ENCODE measurements around the gene GPR137B.

GPR137B gene

DNA sequence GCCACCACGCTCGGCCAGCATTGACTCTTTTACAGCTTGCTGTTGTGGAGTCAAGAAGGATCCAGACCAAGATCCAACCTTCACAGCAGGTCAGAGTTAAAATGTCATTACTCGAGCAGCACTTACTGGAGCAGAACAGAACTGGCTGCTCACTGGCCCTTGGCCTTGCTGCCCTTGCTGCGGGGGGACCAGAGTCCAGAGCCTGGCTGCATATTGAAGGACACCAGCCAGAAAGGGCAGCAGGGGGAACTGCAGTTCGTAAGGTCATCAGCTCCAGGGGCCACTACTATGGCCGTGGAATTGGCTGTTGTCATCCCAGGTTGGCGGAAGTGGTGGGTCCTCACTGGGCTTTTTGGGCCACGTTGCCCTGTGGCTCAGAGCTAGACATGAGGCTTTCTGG, 15.3 kb upstream of the GPR137B start:
- TF ChIP-seq, protein P1, sequence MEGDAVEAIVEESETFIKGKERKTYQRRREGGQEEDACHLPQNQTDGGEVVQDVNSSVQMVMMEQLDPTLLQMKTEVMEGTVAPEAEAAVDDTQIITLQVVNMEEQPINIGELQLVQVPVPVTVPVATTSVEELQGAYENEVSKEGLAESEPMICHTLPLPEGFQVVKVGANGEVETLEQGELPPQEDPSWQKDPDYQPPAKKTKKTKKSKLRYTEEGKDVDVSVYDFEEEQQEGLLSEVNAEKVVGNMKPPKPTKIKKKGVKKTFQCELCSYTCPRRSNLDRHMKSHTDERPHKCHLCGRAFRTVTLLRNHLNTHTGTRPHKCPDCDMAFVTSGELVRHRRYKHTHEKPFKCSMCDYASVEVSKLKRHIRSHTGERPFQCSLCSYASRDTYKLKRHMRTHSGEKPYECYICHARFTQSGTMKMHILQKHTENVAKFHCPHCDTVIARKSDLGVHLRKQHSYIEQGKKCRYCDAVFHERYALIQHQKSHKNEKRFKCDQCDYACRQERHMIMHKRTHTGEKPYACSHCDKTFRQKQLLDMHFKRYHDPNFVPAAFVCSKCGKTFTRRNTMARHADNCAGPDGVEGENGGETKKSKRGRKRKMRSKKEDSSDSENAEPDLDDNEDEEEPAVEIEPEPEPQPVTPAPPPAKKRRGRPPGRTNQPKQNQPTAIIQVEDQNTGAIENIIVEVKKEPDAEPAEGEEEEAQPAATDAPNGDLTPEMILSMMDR (IDR thresholded peaks at IDR 0.05; ENCODE audit: extremely low read depth, insufficient read depth, missing control alignments), result no peak
- DNase-seq (ENCODE audit: low spot score), result no peak
- in situ Hi-C loops (cut with MboI; ENCODE audit: low pct_unique_long_range_greater_than_20kb, low sequenced_read_pairs, unreplicated experiment), result no loop called here

DNA sequence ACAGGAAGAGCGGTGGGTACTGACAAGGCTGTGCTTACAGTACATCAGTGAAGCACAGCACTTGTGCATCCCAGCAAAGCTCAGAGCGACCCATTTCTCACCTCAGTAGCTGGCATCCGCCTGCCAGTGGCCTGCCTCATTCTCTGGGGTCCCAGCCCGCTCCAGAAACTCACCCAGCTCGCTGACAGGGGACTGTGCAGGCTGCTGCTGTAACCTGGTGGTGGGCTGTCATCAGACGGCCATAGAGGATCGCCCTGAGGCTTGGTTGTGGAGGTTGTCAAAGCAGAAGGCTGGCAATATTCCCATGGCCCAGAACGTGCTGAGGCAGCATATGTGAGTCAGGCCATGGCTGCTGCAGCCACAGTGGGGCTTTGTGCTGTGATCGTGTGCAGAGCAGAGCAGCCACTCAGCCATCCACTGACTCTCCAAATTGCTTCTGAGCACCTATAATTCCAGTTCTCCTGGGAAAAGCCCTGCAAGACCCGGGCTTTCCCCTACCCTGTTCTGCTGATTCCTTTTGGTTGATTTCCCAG, 13.6 kb upstream of the GPR137B start:
- in situ Hi-C loops (cut with MboI; ENCODE audit: low pct_unique_long_range_greater_than_20kb, low sequenced_read_pairs, unreplicated experiment), result no loop called here
- TF ChIP-seq, protein P1 (IDR thresholded peaks at IDR 0.05; ENCODE audit: extremely low read depth, insufficient read depth, missing control alignments), result no peak
- DNase-seq (ENCODE audit: low spot score), result no peak

DNA sequence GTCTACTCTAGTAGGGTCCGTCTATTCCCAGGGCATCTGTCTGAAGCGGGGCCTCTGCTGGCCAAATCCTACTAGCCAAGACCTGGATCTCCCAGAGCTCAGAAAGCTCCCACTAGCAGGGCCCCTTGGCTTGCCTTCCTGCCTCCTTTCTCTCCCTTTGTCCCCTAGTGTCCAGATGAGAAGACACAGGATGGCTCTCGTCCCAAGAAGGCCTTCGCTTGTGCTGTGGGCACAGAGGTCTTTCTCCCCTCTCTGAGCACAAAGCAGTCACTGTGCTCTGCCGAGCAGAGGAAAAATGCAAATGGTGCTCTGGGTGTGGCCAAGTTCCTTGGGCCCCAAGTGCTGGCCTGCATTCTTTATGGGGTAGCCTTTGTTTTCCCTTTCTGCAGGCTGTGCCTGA, 13.0 kb upstream of the GPR137B start:
- in situ Hi-C loops (cut with MboI; ENCODE audit: low pct_unique_long_range_greater_than_20kb, low sequenced_read_pairs, unreplicated experiment), result no loop called here
- TF ChIP-seq, protein P1 (IDR thresholded peaks at IDR 0.05; ENCODE audit: extremely low read depth, insufficient read depth, missing control alignments), result no peak
- DNase-seq (ENCODE audit: low spot score), result no peak

DNA sequence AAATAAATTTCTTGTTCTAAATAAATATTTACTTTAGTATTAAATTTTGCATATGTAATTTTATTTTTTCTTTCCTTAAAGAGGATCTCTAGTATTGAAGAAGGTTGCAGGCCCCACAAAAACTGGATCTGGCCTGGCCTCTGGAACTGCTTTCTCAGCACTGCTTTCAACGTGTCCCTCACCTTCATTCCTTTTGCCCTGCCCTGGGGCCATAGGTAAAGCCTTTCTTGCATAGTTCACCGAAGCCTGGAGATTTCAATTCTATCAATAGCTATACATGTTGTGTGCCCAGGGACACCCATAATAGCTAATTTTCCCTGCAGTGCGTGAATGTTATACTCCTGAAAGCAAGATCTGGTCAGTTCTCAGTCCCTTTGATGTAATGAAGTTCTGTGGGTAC, 12.0 kb upstream of the GPR137B start:
- no peak for DNase-seq (ENCODE audit: low spot score)
- TF ChIP-seq, protein P1 (IDR thresholded peaks at IDR 0.05; ENCODE audit: extremely low read depth, insufficient read depth, missing control alignments), result no peak
- in situ Hi-C loops (cut with MboI; ENCODE audit: low pct_unique_long_range_greater_than_20kb, low sequenced_read_pairs, unreplicated experiment), result no loop called here

DNA sequence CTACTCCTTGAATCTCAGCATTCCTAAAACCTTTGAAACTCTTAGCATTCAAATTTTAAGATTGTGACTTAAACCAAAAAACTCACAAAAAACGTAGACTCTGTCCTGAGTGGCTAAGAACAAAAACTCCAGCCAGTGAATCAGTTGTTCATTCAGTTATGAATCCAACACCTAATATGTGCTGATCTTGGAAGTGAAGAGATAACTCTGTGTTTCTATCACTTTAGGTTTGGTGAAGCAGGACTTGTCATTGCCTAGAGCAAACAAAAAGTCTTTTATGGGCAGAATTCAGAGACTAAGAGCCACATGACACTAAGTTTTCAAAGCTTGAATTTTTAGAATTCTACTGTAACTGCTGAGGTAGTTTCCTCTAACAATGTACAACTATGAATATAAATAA, 10.4 kb upstream of the GPR137B start:
- in situ Hi-C loops (cut with MboI; ENCODE audit: low pct_unique_long_range_greater_than_20kb, low sequenced_read_pairs, unreplicated experiment), result no loop called here
- no peak for DNase-seq (ENCODE audit: low spot score)
- TF ChIP-seq, protein P1 (IDR thresholded peaks at IDR 0.05; ENCODE audit: extremely low read depth, insufficient read depth, missing control alignments), result no peak

DNA sequence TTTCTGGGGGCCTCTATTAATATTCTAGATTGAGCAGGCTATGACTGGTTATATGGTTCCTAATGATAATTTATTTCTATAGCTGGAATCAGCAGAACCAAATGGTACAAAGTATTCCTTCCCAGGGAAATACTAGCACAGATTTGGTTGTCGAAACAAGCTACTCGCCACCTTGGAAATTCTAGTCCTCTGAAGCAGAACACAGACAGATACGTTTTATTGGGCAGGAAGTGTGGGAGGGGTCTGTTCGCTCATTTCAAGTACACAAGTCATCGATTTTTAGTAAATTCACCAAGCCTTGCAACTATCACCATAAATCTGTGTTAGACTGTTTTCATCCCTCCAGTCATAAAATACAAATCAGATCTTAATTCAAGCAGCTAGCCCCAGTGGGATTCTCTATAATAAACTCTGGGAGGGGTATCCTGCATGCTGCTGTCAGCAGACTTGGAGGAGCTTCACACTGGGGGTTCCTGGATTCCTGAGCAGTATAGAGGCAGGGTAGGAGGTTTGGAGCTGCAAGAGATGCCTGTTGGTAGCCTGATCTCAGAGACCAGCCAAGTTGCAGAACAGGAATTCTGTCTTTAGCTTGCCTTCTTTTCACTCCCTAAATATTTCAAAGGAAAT, 9.8 kb upstream of the GPR137B start:
- in situ Hi-C loops (cut with MboI; ENCODE audit: low pct_unique_long_range_greater_than_20kb, low sequenced_read_pairs, unreplicated experiment), result no loop called here
- DNase-seq (ENCODE audit: low spot score), result no peak
- TF ChIP-seq, protein P1 (IDR thresholded peaks at IDR 0.05; ENCODE audit: extremely low read depth, insufficient read depth, missing control alignments), result no peak
